RPMI8226 (cell line): Measurements from ENCODE around the gene ZNF385D.
"Not testable (repeated sequence)": the region's sequence is repeated elsewhere in the genome, so short reads cannot be mapped to it uniquely, and the experiment has no call there.

Experiments
- DNase-seq: peaks from one replicate; pipeline ENCODE4 v3.0.0-alpha.2; 2015

Gene ZNF385D

GRCh38 chr3:21434310-21434709 lies 316.7 kb downstream of the ZNF385D start:
- no peak for DNase-seq

DNA sequence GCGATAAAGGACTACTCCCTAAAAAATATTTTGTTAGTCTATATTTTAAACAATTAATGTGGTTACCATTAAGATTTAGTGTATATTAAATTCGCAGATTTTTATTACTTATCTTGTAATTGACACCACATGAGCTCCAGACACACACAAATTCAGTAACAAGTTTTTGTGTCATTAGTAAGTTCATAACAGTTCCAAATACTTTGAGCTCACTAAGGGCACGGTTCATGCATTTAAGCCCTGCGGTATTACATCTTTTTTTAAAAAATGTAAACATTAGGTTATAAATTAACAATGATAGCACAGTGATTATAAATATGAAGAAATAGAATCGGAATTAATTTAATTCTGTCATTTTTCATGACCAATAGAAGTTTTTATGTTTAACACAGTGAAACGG lies 317.3 kb downstream of the ZNF385D start:
- no peak for DNase-seq

- DNase-seq: no peak
Measured at GRCh38 chr3:21426920-21427319, 324.1 kb downstream of the ZNF385D start.

- no peak for DNase-seq
Measured at GRCh38 chr3:21425715-21426114, 325.3 kb downstream of the ZNF385D start.

DNA sequence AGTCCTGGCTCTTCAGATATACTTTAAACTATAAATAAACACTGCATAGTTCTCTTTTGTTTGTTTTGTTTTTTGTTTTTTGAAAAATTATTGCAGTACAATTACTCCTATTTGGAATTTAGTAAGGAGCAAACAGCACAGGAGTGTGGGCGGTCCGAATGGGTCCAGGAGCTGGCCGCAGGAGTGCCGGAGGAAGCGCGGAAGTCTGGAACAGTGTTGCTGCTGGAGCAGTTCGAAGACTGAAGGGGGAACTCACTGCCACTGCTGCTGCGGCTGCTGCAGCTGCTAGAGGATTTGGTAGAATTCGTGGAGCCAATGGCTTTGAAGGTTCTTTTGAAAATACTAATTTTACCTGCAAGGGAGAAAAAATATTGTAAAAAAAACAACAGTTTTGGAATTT lies 329.9 kb downstream of the ZNF385D start:
- no peak for DNase-seq

DNA sequence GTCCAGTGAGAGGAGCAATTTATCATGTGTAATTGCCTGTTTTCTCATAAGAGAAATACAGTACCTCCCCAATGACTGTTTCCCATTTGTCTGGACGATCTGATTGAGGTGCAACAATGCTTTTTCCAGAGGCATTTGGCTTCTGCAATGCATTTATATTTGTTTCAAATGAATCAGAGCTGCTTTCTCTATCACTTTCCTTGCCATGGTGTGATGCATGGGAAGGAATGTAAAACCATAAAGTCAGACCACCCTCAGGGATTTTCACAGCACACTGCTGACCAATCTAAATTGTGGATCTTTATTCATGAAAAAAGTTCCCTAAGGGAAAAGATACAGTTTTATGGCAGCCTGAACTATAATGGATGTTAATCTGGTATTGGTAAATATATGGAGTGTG lies 333.0 kb downstream of the ZNF385D start:
- DNase-seq: no peak

DNA sequence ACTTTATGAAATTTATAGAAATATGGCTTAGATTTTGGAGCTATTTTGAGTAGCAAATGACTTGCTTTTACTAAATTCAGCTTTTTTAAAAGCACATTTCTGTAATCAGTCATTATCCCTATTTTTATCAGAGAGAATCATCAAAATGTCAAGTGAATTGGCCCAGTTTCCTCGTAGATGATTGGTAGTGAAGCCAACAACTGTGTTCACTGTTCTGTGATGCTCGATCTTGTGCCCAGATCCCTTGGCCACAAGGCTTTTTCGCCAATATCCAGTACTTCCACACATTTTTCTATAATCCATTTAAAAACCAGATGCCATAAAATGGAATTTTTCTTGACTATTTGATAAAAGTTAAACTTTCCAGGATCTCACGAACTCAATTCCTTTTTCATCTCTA lies 336.5 kb downstream of the ZNF385D start:
- no peak for DNase-seq

DNA sequence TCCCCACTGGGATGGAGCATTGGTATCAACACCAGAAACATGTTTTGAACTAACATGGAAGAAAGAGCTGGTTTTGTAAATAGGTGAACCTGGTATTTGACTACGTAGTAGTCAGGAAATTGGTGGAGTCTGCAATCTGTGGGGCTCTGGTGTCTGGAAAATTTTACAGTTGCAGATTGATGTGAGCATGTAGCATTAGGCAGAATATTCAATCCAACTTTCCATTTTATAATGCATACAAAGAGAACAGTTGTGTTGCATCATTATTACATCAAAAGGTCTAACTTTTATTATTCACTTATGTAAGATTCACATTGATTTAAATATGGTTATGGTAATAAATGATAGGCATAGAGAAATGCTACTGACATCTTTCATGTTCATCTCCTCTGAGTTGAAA lies 340.0 kb downstream of the ZNF385D start:
- DNase-seq: no peak

GRCh38 chr3:21409401-21409800 lies 341.6 kb downstream of the ZNF385D start:
- no peak for DNase-seq

DNA sequence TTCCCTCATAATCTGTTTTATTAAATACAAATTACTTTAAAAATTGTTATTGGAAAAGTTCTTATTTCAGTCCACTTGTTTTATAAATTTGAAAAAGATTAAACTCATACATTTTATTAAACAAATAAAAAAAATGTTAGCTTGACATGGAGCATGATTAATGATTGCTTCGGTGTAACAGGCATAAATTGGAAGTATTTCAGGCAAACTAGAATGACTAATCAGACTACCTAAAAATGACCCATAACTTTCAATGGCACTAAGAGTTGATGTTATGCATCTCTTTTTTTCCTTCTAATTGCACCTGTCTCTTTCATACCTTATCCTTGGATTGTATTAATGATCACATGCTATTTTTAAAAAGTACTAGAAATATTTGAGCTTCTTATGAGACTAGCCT lies 343.3 kb downstream of the ZNF385D start:
- DNase-seq: no peak

- no peak for DNase-seq
Measured at GRCh38 chr3:21405671-21406667, 345.0 kb downstream of the ZNF385D start.

GRCh38 chr3:21398461-21398860 lies 352.5 kb downstream of the ZNF385D start:
- DNase-seq: no peak

- no peak for DNase-seq
Measured at GRCh38 chr3:21393683-21394311, 357.2 kb downstream of the ZNF385D start.

DNA sequence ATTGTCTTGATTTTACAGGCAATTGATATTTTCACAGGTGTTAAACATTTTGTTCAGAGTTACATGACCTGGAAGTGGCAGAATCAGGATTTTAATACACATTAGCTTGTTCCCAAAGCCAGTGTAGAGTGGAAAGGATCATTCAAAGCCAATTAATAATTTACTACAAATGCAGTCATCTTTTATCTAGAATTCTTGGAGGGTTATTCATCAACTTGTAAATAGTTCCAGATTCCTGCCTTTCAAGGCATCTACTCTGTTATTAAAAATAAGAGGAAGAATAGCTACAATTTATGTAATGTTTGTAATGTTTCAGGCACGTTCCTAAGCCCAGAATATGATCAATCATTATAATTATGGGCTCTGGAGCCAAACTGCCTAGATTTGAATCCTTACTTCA lies 358.5 kb downstream of the ZNF385D start:
- DNase-seq: no peak

DNA sequence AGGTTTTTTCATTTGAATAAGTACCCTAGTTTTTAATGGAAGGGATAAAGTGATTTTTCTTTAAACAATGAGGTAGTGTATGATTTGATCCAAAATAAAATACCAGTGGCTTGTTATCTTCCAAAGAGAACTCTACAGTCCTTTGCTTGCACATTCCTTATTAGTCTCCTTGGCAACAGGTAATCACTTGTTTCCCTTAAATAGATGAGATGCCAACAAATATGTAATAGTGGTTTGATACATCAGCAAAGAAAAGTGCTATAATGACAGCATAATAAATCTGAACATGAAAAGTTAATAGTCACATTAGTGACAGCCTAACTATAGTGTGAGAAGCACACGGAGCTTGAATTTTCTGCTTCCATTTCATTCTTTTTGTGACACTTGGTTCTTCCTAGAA lies 360.2 kb downstream of the ZNF385D start:
- DNase-seq: no peak

- no peak for DNase-seq
Measured at GRCh38 chr3:21390136-21390535, 360.9 kb downstream of the ZNF385D start.

- DNase-seq: not testable (repeated sequence)
Measured at GRCh38 chr3:21387142-21387826, 363.7 kb downstream of the ZNF385D start.

DNA sequence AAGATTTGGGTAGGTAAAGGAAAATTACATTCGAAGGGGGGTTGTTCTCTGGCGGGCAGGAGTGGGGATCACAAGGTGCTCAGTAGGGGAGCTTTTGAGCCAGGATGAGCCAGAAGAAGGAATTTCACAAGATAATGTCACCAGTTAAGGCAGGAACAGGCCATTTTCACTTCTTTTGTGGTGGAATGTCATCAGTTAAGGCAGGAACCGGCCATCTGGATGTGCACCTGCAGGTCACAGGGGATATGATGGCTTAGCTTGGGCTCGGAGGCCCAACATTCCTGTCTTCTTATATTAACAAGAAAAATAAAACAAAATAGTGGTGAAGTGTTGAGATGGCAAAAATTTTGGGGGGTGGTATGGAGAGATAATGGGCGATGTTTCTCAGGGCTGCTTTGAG lies 373.0 kb downstream of the ZNF385D start:
- not testable (repeated sequence) for DNase-seq

- no peak for DNase-seq
Measured at GRCh38 chr3:21377071-21377769, 373.8 kb downstream of the ZNF385D start.

- no peak for DNase-seq
Measured at GRCh38 chr3:21372316-21372715, 378.7 kb downstream of the ZNF385D start.
